ENCODE results near the gene FYCO1.
A peak's percentile ranks its signal among the peaks of the same experiment; 100 is the strongest.
"Not testable (repeated sequence)": the region's sequence is repeated elsewhere in the genome, so short reads cannot be mapped to it uniquely, and the experiment has no call there.

The FYCO1 gene

DNA sequence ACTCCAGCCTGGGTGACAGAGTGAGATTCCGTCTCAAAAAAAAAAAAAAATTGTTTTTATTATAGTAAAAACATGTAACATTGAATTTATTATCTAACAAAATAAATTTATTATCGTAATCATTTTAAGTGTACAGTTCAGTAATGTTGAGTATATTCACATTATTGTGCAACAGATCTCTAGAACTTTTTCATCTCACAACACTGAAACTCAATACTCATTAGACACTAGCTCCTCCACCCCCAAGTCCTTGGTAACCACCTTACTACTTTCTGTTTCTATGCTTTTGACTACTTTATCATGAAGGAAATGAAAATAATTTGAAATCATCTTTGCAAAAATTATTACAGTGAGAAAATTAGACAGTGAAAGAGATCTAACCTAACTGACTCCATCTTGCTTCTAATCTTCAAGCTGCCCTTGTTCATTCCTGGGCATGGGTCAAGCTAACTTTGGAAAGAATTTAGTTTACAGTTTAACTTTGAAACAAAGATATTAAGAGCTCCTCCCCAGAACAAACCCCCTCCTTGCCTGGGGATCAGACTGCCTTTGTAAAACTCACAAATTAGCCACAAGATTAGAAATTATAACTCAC is 15.0 kb upstream of the FYCO1 start:
- no peak for DNase-seq (ENCODE audit: low spot score)

DNA sequence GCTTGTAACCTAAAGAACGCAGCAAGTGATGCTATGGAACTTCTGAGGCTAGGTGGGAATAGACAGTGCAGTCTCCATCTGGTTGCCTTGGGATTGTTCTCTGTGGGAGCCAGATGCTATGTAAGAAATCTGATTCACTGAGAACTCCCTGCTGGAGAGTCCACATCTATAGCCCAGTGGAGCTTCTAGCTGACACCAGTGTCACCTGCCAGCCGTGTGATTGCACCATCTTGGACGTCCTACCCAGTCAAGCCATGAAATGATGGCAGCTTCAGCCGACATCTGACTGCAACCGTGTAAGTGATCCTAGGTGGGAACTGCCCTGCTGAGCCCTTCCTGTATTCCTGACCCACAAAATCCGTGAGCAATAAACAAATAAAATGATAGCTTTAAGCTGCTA is 12.4 kb upstream of the FYCO1 start:
- no peak for DNase-seq (ENCODE audit: low spot score)

GRCh38 chr3:46007280-46007679 is 11.7 kb upstream of the FYCO1 start:
- no peak for DNase-seq (ENCODE audit: low spot score)

DNA sequence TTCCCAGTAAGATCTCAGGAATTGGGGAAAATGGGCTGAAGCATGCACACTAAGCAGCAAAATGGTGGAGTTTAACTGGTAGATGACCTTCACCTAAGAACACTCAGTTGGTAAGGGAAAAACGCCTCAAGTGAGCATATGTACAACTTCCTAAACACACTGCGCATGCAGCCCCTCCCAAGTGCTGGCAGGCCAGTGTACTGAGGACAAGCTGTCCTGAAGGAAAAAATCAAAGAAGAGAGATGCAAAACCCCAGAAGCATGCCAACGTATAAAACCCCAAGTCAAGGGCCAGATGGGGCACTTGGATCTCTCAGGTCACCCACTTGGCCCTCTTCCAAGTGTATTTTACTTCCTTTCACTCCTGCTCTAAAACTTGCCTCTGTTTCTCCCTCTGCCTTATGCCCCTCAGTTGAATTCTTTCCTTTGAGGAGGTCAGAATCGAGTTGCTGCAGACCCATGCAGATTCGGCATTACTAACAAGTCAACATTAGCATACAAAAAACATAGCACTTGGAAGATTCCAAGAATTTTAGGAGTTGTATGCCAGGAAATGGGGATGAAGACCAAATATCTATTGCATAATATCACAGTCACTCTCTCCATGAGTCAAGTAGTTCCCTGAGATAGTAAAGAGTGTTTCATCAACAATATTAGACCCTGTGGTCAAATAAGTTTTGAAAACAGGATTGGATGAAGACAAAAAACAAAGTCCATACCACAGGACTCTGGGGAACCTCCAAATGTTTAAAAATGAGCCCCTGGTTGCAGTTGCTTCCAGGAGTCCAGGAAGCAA is 10.8 kb upstream of the FYCO1 start:
- DNase-seq (ENCODE audit: low spot score): no peak

DNA sequence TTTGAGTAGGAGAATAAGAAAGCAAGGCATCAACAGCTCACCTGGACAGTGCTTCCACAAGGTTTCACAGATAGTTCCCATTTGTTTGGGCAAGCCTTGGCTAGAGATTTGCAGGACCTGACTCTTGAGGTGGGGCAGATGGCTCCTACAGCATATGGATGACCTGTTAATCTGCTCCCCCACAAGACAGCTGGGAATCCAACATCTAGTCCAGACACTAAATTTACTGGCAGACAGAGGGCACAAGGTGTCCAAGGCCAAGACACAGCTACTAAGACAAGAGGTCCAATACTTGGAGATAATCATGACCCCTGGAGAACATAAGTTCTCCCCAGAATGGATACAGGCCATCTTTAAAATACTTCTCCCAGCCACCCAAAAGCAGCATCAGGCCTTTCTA is 8.1 kb upstream of the FYCO1 start:
- not testable (repeated sequence) for DNase-seq (ENCODE audit: low spot score)

DNA sequence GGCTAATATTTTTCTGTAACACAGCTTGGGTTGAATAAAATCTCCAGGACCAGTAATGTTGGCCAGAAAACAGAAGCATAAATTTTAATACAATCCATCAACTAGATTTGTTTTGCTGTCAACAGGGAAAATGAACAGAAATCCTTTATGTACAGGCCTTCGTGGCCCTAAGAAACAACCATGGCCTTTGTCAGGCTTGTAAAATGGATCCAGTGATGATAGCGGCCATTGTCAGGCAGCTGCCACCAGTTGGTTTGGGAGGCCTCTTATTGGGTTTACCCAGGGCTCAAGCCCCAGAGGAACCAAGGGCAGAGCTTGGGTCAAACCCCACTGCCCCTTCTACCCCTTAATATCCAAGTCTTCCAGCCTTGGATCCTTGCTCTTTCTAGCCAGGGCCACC is 5.6 kb upstream of the FYCO1 start:
- DNase-seq (ENCODE audit: low spot score): no peak

- DNase-seq (ENCODE audit: low spot score): no peak
Observed at GRCh38 chr3:45997942-45998341, 2.3 kb upstream of the FYCO1 start.

DNA sequence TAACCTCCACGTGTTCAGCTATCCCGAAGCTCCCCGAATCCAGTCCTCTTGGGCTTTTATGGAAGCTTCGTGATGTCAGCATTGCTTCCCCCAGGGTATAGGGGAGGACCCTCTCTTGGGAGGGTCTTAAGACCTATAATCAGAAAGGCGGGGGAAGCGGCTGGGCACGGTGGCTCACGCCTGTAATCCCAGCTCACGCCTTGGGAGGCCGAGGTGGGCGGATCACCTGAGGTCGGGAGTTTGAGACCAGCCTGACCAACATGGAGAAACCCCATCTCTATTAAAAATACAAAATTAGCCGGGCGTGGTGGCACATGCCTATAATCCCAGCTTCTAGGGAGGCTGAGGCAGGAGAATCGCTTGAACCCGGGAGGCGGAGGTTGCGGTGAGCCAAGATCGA is 1.9 kb upstream of the FYCO1 start:
- not testable (repeated sequence) for DNase-seq (ENCODE audit: low spot score)

DNA sequence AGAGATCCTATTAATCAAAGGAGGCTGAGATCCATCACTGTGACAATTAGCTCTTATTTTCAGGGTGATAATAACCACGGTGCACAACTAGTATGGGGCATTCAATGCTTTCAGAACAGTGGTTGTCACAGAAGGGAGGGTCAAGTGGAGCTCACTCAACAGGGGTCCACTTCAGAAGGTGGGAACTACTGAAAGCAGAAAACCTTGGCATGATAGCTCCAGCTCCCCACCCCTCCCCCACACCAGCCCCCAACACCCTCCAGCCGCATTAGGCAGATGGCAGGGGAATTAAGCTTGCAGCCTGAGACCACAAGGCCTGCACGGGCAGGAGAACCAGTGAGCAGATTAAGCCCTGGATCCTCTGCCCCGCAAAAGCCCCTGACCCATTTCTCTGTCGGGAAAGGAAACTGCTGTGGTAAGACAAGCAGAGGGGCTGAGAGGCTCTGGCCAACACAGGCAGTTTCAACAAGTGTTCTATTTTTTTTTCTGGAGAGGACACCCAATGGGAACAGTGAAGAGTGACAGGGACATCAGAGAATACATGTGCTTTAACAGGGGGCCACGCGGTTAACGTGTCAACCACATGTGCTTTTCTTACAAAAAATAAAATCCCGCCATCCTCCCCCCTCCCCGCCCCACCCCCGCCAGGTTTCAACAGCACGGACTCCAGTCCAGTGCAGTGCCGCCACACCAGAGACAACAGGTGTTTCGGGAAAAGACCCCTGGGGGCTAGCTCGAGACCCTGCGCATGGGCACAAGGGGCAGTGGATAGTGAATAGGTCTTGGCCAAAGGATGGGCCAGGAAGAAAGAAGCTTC is 997 bp downstream of the FYCO1 start:
- DNase-seq (ENCODE audit: low spot score): peak; percentile 65

- peak; percentile 72 for DNase-seq (ENCODE audit: low spot score)
Observed at GRCh38 chr3:45993421-45994027, 2.1 kb downstream of the FYCO1 start.

DNA sequence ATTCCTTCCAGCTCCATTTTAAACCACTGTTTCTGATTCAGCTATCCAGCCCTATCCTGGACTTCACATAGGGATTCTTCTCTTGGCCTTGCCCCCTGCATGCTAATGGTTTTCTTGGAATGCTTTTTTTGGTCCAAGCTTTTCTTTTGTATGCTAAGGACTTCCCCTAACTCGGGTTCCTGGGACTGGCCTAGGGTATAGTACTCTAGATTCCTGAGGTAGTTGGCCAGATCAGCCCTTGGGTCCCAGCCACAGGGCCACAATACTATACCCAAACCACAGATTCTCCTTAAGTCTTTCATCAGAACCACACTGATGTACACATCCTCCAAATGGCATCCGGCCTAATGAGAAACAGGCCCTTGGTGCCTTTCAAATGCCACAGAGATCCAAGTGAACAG is 2.8 kb downstream of the FYCO1 start:
- DNase-seq (ENCODE audit: low spot score): no peak

GRCh38 chr3:45992133-45992729 is 3.4 kb downstream of the FYCO1 start:
- DNase-seq (ENCODE audit: low spot score): no peak

DNA sequence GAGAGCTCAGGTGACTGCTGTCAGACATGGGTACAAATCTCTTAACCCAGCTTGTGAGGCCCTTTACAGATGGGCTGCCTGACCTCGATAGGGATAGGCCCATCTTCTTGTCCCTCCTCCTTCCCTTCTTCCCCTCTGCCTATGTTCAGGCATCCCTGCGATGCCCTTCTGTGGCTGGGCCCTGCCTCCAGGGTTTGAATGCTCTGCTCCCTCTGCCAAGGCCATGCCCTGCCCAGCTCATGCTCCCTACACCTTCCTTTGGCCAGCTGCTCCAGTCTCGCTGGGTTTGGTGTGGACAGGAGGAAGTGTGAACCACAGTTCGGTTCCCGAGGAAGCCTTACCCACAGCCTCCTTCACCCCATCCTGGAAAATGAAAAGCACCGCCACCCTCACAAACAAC is 4.3 kb downstream of the FYCO1 start:
- DNase-seq (ENCODE audit: low spot score): no peak

- no peak for DNase-seq (ENCODE audit: low spot score)
Observed at GRCh38 chr3:45990181-45990580, 5.4 kb downstream of the FYCO1 start.

DNA sequence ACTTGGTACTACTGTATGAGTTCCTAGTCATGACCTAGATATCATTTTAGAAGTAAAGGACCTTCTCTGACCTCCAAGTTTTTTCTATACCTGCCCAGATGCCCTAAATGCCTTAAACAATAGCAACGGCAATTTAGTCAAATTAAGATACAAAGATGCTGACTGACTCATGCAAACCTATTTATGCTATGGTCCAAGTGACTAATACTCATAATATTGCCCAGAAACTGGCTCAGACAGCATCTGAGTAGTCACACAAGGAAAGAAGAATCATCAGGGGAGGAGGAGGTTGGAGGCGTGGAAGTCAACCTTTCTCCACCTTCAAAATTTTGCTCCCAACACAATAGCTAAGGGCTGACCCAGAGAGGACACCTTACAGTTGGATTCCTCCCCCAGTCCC is 6.8 kb downstream of the FYCO1 start:
- DNase-seq (ENCODE audit: low spot score): no peak

GRCh38 chr3:45988362-45988761 is 7.3 kb downstream of the FYCO1 start:
- no peak for DNase-seq (ENCODE audit: low spot score)

DNA sequence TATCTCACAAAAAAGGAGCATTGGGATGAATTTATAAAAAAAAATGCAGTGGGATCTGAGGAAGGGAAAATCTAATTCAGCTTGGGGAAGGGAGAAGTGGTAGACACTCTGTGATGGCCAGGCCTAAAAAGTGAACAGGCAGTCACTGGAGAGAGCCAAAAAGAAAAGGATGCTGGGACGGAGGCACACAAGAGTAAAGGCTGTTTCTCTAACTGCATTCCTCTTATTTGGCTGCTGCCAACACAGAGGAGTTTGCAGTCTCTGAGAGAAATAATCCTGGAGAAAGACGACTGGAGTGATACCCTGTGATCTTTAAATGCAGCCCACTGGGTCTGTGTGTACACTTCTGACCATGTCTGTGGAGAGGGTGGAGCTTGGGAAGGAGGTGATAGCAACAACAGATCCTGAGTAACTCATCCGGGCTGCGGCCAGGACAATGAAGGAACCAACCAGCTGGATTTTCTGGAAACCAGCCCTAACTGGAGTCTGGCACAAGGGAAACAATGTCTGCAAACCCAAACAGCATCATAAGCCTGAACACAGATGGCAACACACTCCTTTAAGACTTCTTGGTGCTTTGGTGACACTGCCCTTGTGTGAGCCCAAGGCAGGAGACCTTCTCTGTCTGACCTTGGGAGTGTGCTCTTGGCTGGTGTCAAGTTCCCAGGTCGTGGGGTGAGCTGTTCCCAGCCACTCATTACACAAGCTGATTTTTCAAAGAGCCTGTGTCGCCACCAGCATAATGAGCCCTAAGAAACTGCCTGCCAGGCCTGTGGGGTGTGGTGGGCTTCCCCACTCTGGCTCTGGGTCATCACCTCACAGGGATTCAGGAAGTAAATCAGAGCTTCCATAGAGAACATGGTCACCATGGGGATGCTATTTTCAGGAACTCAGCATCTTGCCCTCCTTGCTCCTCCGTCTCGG is 8.0 kb downstream of the FYCO1 start:
- no peak for DNase-seq (ENCODE audit: low spot score)

DNA sequence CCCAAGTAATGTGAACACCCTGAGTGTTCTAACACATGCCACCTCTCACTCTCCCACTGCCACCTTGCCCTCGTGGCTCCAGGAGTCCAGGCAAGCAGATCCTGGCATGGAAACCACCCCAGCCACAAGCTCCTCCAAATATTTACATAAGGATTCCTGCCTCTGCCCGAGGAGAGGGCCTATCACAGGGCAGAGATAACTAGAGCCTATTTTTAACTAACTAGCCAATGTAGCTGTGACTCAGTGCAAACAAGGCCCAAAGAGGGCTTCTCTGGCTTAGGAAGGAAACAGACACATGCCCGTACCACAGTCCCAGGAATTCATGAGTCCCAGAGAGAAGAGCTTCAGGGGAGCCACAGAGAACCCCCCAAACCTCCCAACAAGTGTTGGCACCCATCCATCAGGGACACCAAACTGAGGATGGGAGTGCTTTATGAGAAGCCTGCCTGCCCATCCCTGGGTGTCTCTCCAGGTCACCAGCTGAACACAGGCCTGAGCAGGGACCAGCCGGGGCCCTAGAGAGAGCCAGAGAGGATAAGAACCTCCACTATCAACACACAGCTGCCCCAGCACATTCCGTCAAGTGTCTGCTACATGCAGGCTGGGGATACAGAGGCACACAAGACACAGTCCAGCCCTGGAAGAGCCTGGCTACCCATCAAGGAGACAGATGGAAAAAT is 9.2 kb downstream of the FYCO1 start:
- no peak for DNase-seq (ENCODE audit: low spot score)

GRCh38 chr3:45985532-45986302 is 9.9 kb downstream of the FYCO1 start:
- DNase-seq (ENCODE audit: low spot score): no peak
